Lung (tissue), 12 donors: ENCODE results near the gene FBXO44. TPM values are rescaled to one million over a fixed set of nuclear protein-coding genes. Genes with fewer than 3 reads are reported as not detected.
A peak's percentile ranks its signal among the peaks of the same experiment; 100 is the strongest.

ENCODE experiments used
- ATAC-seq: fragments of 200-7000 bp; cut with Tn5 transposase; one replicate; pipeline ENCODE4 v1.9.1; 2020; ENCODE audit warnings: moderate number of reproducible peaks; ENCODE audit not compliant: insufficient read depth, low FRiP score
- DNase-seq, 3 donors: peaks; one replicate each; pipeline ENCODE4 v3.0.0-alpha.2; 2013 to 2017
- H3K27ac ChIP-seq, 2 donors: one replicate each; pipeline ENCODE4 v1.5.1; 2013; ENCODE audit warnings: mild to moderate bottlenecking in 2 of 2, moderate library complexity in 2 of 2, control low read depth in 1 of 2, inconsistent platforms in 1 of 2, low read depth in 1 of 2, low read length in 1 of 2
- H3K27me3 ChIP-seq, 3 donors: one replicate each; pipeline ENCODE4 v1.5.1; 2013; ENCODE audit warnings: low read length in 2 of 3; ENCODE audit not compliant: control insufficient read depth in 3 of 3, insufficient read depth in 3 of 3
- H3K36me3 ChIP-seq, 4 donors: one replicate each; pipeline ENCODE4 v1.5.1; 2013; ENCODE audit warnings: low read length in 4 of 4, mild to moderate bottlenecking in 1 of 4, moderate library complexity in 1 of 4; ENCODE audit not compliant: control insufficient read depth in 4 of 4, insufficient read depth in 4 of 4
- H3K4me1 ChIP-seq, 5 donors: one replicate each; pipeline ENCODE4 v1.5.1; 2013; ENCODE audit warnings: low read length in 5 of 5, mild to moderate bottlenecking in 2 of 5, moderate library complexity in 1 of 5; ENCODE audit not compliant: control insufficient read depth in 5 of 5, insufficient read depth in 5 of 5
- H3K4me3 ChIP-seq: one replicate; pipeline ENCODE4 v1.5.1; 2013; ENCODE audit warnings: mild to moderate bottlenecking, control low read depth, moderate library complexity
- H3K9ac ChIP-seq, 2 donors: one replicate each; pipeline ENCODE4 v1.5.1; 2013; ENCODE audit warnings: low read length in 2 of 2, control low read depth in 1 of 2; ENCODE audit not compliant: insufficient read depth in 1 of 2
- H3K9me3 ChIP-seq, 4 donors: one replicate each; pipeline ENCODE4 v1.5.1; 2013; ENCODE audit warnings: low read length in 3 of 4, mild to moderate bottlenecking in 1 of 4, moderate library complexity in 1 of 4; ENCODE audit not compliant: control insufficient read depth in 4 of 4, insufficient read depth in 3 of 4
- WGBS, 2 donors: extraction: QIAGEN DNeasy Blood & Tissue Kit; methylation state at CpG; one replicate each; pipeline ENCODE4 v1.1.7; 2013; 5-methylcytosine and 5-hydroxymethylcytosine counted together
- polyA plus RNA-seq, 2 donors: library from polyadenylated mRNA; stranded (reverse); fragments of 200-250 nt; gene quantifications; one replicate each; pipeline ENCODE4 v1.2.1, GENCODE V29; 2013
- total RNA-seq, 2 donors: library from RNA; depleted of rRNA in 1 of 2; stranded (reverse); fragments of >200 nt in 1 of 2; gene quantifications; one replicate each; pipeline ENCODE4 v1.2.1, GENCODE V29; 2014 to 2021
- TF ChIP-seq, protein P1 (sequence below): IDR thresholded peaks from 2 replicates; pipeline ENCODE4 v1.5.1; 2012; ENCODE audit warnings: mild to moderate bottlenecking; ENCODE audit errors: control extremely low read depth, extremely low read depth
- donor health status: control.
- donor health status: control.
- donor health status: Bipolar disorder and iron deficiency.
- donor health status: healthy.
- donor health status: DM: yes; HTN: yes; CAD: no.

The FBXO44 gene
- total and polyA plus RNA-seq, 4 donors: 10.6 to 19.6 (median 14.2) TPM

DNA sequence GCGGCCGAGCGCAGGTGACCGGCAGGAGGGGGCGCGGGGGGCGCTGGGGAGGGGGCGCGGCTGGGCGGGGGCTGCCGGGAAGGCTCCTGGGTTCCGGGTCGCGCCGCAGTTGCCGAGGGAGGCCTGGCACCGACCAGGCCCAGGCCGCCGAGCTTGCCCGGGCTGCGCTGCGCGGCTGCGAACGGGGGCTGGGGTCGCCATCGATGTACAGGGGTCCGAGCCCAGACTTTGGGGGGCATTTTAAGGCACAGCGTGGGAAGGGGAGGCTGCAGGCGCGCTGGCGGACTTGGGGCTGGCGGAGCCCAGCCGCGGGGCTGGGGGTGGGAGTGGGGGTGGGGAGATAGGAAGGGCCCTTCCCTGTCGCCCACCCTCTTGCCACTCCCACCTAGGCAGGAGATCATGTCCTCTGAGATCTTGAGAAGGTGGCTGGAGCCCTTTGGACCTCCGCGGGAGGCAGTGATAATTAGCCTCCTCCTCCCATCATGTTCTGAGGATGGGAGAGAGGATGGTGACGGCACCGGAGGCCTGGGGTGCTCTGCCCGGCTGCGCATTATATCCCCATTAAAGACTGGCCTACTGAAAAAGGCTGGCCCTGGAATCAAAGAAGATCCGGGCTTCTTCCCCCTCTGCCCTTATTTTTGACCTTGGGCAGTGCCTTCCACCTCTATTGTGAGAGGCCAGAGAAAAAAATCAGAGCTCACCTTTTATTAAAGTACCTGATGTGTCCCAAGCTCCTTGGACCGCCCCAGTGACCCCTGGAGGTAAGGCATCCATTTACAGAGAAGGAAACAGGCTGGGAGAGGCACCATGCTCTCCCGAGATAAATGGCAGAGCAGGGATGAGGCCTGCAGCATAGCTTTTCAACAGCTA is 497 bp downstream of the FBXO44 start:
- Histone ChIP-seq H3K36me3 (peaks cover 0 to 8% (median under 1%) of the 10 kb centered on the region in 4 donors), H3K9ac (no peak overlapping the region), H3K27ac (no peak overlapping the region), H3K4me1 (peaks cover 0 to 8% (median 0%) of the 10 kb centered on the region in 5 donors), H3K27me3 (peaks cover 0 to 15% (median 7%) of the 10 kb centered on the region in 3 donors), H3K4me3 (peak overlapping the region; percentile 18), H3K9me3 (no peaks in the 10 kb centered on the region)
- TF ChIP-seq, protein P1, sequence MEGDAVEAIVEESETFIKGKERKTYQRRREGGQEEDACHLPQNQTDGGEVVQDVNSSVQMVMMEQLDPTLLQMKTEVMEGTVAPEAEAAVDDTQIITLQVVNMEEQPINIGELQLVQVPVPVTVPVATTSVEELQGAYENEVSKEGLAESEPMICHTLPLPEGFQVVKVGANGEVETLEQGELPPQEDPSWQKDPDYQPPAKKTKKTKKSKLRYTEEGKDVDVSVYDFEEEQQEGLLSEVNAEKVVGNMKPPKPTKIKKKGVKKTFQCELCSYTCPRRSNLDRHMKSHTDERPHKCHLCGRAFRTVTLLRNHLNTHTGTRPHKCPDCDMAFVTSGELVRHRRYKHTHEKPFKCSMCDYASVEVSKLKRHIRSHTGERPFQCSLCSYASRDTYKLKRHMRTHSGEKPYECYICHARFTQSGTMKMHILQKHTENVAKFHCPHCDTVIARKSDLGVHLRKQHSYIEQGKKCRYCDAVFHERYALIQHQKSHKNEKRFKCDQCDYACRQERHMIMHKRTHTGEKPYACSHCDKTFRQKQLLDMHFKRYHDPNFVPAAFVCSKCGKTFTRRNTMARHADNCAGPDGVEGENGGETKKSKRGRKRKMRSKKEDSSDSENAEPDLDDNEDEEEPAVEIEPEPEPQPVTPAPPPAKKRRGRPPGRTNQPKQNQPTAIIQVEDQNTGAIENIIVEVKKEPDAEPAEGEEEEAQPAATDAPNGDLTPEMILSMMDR: no peak
- WGBS, 2 donors: 11 to 17% methylated on average over 21 to 44 of the region's 45 CpGs
- ATAC-seq (no peak), DNase-seq (no peak)

DNA sequence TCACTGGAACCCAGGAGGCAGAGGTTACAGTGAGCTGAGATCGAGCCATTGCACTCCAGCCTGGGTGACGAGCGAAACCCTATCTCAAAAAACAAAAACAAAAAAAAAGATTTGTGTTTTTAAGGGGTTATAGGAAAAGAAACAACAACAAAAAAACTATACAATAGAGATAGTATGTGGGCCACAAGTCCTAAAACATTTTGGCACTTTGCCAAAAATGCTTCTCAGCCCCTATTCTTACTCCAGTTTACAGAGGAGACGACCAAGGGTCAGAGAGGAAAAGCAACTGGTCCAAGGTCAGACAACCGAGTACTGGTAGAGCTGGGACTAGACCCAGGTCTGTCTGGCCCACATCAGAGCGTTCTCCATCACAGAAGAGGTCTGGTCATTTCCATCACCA is 3.0 kb downstream of the FBXO44 start:
- peaks cover 0 to 8% (median 2%) of the 10 kb centered on the region in 4 donors for H3K36me3 ChIP-seq
- H3K27ac ChIP-seq: no peak overlapping the region
- 83 to 90% methylated on average over 6 of the region's 6 CpGs for WGBS, 2 donors
- TF ChIP-seq, protein P1: no peak
- no peak for ATAC-seq
- no peaks in the 10 kb centered on the region for H3K27me3 ChIP-seq
- no peak overlapping the region for H3K4me3 ChIP-seq
- H3K4me1 ChIP-seq: peaks cover 0 to 8% (median 0%) of the 10 kb centered on the region in 5 donors
- H3K9me3 ChIP-seq: no peaks in the 10 kb centered on the region
- no peak for DNase-seq
- H3K9ac ChIP-seq: no peak overlapping the region

DNA sequence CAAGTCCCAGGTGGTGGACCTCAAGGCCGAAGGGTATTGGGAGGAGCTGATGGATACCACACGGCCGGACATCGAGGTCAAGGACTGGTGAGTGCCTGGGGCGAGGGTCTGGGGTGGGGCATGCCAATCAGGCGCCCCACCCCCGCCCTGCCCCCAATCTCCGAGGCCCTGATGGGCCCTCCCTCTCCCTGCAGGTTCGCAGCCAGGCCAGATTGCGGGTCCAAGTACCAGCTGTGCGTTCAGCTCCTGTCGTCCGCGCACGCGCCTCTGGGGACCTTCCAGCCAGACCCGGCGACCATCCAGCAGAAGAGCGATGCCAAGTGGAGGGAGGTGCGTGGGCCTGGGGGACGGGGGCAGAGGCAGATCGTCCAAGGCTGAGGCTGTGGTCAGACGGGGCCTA is 3.9 kb downstream of the FBXO44 start:
- WGBS, 2 donors: 93 to 95% methylated on average over 23 of the region's 23 CpGs
- Histone ChIP-seq H3K4me1 (peaks cover 0 to 8% (median 0%) of the 10 kb centered on the region in 5 donors), H3K27me3 (no peaks in the 10 kb centered on the region), H3K4me3 (no peak overlapping the region), H3K9ac (no peak overlapping the region), H3K36me3 (peaks cover 0 to 8% (median 2%) of the 10 kb centered on the region in 4 donors), H3K27ac (no peak overlapping the region), H3K9me3 (no peaks in the 10 kb centered on the region)
- ATAC-seq (no peak), DNase-seq (no peak)
- TF ChIP-seq, protein P1: no peak
